HG03108 (cell line): ENCODE results near the gene PDX1.

Experiments
- ATAC-seq: cut with Tn5 transposase; IDR thresholded peaks from one replicate; pipeline ENCODE4 v1.9.1; 2021; ENCODE audit warnings: moderate library complexity; ENCODE audit not compliant: unreplicated experiment

The PDX1 gene

DNA sequence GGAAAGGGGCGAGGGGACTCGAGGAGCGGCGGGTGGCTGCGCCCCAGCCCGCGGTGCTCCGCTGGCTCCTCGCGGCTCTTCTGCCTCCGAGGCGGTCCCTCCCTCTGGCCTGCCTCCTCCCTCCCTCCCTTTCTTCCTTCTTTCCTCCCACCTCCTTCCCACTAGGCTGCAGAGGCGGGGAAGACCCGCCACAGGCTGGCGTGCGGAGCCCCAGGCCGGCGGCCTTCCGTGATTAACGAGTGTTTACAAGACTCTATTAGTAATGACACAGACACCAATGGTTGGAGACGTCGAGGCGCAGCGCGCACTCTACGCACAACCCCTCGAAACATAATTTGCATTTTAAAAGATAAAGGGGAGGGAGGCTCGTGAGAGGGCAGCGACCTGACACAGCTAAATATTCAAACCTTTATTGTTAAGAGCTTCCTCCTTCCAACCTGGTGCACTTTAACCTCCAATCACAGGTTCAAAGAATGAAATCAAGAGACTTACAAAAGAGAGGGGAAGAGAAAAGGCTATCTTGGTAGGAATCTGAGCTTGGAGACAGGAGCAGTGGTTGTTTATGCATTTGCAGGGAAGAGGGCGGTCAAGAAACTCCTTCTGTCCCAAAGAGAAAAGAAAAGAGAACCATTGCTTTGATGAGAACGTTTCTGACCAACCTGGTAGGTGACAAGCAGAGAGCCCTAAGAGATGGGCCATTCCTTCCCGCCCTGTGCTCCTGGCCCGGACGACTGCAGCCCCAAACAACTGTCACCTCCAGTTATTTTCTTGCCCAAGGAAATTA, 49.5 kb downstream of the PDX1 start, which contains the start of gene CDX2:
Gene CDX2, minus strand, starts transcription at position 234 of the 784 bp plus-strand sequence. CDS start 309 bp downstream, outside the sequence.
- ATAC-seq = no peak

DNA sequence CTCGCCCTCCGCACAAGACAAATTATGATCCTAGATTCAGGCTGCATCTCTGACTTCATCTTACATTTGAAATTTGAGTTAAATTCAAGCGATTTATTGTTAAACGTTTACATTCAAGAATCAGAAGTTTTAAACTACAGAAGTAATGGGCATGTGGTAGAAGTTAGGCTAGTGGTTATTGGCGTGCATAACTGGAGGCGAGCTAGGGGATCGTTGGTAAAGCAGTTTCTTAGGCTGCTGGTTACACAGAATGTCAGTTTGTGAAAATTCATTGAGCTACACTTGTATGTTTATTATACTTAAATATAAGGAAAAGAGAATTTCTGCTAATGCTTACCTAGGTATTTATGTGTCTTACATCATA, 50.0 kb downstream of the PDX1 start:
- no peak for ATAC-seq

DNA sequence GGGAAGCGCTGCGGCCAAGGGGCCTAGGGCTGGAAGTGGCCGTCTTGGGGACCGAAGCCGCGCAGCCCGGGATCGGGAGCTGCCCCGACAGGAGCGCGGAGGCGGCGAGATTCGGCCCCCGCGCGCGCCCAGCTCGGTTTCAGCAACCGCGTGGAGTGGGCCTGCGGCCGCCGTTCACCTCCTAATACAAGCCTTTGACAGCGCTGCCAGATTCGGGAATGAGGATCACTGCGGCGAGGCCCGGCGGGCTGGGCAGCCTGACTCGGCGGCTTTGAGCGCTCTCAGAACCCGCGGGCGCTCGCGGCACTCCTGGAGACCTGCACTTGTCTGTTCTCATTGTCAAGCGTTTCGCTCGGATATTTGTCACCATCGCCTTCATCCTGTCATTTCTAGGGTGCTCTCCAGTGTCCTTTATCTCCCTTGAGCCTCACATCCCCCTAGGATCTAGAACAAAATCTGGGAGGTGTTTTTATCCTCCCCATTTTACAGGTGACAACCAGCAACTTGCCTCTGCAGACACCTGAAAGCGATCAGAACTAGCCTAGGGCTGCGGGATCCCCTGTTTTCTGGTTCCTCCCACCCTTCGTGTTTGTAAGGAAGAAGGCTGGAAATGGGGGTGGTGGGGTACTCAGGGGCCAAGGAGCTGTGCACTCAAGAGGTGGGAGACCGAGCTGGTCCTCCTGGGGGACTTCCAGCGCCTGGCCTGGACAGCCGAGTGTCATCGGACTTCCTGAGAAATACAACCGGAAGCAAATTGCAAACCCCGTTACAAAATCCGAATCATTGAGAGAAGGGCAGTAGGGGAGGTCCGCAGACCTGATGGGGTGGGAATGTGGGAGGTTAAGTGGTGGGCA, 50.8 kb downstream of the PDX1 start:
- no peak for ATAC-seq

DNA sequence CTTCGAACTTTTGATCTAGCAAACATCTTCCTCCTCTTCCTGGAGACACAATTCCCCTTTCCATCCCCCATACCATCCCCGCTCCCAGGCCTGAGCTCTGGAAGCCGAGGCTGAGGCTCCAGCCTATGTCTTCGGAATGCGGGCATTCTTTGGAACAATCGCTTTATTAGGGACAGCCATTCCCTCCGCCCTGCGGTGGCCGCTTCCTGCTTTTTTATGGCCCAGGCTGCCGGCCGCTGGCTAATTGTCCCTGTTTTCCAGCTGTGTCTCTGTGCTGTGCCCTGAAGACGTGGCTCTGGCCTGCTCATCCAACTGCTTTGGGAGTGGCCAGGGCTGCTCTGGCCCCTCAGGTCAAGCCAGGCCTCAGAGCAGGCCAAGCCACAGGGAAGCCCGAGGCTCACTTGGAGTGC, 51.4 kb downstream of the PDX1 start:
- no peak for ATAC-seq

DNA sequence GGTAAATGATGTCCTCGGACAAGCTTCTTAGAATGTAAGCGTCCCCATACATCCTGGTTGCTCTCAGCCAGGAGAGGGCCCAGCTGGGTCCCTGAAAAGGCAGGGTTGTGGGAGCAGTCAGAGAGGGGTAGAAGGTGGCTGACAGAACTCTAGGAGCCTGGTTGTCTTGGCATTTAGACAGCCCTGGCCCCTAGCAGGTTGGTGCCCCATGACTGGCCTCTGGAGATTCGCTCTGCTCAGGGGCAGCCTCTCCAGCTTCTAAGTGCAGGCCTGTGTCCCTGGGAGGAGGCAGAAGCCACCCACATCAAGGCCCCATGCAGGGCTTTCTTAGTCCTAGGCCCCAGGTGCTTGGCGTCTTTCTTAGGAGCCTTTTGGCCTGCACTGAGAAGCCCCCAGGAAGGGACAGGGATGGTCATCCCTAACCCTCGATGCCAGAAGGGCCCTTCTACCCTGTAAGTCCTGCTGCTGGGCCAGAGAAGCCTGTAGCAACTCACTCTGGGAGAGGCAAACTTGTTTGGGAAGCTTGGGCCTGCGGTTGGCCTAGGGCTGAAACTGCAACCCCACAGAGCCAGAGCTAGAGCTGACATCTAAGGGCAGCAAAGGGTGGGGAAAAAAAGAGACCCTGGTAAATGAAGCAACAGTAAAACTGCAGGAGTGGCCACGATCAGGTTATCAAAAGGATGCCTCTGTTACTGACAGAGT, 52.1 kb downstream of the PDX1 start:
- no peak for ATAC-seq

DNA sequence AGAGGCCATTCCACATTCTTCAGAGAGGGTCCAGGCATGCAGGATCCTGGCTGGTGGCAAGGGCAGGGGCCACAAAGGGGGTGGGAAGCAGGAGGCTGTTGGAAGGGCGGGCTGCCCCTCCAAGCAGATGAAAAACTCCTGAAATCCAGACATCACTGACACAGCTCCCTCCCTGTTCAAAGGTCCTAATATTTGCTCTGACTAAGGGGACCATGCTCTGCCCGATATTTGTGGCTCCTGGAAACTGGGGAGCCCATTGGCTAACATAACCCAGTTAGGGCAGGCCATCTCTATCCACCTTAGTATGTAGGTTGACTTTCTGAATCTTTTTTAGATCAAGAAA, 52.6 kb downstream of the PDX1 start:
- ATAC-seq = no peak

DNA sequence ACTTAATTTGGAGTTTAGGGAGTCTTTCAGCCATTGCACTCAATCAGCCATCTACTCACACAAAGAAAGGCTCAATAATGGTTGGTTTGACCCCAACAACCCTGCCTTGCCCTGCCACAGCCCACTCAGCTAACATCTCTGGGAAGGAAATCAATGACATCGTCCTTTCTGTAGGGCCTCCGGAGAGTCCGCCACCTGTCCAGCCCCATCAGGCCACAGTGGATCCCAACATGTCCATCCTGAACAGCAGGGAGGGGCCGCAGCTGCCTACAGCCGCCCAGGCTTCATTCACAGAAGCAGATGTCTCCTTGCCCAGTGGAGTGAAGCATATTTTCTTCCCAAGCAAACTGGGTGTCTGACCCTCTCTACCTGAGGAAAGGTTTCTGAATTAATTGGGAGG, 53.5 kb downstream of the PDX1 start:
- ATAC-seq = no peak

DNA sequence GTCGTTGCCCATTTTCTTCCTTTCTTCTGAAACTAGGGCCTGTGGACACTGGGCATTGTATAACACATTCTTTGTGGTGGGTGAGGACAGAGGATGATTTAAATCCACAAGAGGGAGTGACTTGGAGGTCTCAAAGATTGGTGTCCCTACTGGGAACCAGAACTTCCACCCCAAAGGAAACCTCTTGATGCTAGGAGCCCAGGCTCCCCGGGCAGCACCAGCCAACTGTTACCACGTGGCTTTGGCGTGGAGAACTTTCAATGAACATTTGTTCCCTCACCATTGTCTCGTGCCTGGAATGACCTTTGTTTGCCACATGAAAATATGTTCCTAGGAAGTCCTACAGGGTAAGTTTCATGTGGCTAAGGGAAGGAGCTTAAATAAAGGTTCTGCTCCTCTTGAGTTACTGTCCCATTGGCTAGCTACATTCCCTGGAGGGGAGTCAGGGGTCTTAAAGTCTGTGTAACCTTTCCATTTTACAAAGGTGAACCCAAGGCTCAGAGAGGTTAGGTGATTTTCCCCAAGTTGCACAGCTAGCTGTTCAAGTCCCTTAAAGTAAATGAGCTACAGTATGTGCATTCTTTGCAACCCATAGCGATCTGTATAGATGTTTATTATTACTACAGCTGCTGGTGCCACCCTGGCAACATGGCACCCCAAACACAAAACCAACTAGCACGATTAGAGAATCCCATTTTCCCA, 54.3 kb downstream of the PDX1 start:
- no peak for ATAC-seq
